D341Med (cell line): ENCODE results near the gene KRT76.
"Not testable (repeated sequence)": the region's sequence is repeated elsewhere in the genome, so short reads cannot be mapped to it uniquely, and the experiment has no call there.

Experiments used
- DNase-seq: peaks from one replicate; pipeline ENCODE4 v3.0.0; 2012; ENCODE audit warnings: low spot score

Gene KRT76

GRCh38 chr12:52759695-52760094, 17.4 kb downstream of the KRT76 start:
- DNase-seq, result no peak

GRCh38 chr12:52759218-52759617, 17.9 kb downstream of the KRT76 start:
- DNase-seq, result no peak

- no peak for DNase-seq
Observed at GRCh38 chr12:52757449-52758176, 19.5 kb downstream of the KRT76 start.

- no peak for DNase-seq
Observed at GRCh38 chr12:52756281-52756960, 20.7 kb downstream of the KRT76 start.

- no peak for DNase-seq
Observed at GRCh38 chr12:52755533-52755932, 21.6 kb downstream of the KRT76 start.

GRCh38 chr12:52754135-52754534, 23.0 kb downstream of the KRT76 start:
- DNase-seq, result no peak

- no peak for DNase-seq
Observed at GRCh38 chr12:52753283-52753682, 23.9 kb downstream of the KRT76 start.

DNA sequence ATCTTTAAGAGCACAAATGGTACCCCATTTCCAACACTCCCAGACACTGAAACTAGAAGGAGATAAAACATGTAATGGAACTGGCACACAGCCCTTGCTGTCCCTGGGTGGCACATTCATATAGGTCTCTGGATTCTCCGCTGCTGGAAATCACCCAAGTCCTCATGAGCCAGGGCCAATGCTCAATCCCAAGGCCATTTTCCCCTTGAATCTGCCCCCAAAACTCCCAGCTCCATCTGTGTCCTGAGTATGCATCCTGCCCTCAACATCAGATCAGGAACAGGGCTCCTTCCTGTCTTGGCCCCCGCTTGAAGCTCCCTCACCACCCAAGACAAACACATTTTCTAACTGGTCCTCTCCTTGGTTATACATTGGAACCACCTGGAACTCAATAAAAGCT, 24.6 kb downstream of the KRT76 start:
- DNase-seq, result no peak

DNA sequence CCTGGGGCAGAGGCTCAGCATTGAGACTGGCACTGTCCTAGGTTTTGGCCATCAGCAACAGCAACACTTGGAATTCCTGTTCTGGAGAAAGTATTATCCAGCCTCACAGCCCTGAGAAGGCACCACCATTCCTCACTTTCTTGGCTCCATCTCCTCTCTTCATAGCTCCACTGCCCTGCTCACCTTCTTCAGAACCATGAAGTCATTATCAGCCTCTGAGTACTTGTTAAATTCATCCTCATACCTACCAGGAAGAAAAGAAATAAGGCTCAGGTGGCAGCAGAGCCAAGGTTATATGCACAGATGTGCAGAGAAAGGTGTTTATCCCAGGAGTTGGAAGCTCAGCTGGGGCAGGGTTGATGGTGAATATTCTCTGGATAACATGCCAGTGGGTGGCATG, 25.4 kb downstream of the KRT76 start:
- DNase-seq, result no peak

- not testable (repeated sequence) for DNase-seq
Observed at GRCh38 chr12:52750532-52750931, 26.6 kb downstream of the KRT76 start.

GRCh38 chr12:52749827-52750226, 27.3 kb downstream of the KRT76 start:
- DNase-seq, result no peak

DNA sequence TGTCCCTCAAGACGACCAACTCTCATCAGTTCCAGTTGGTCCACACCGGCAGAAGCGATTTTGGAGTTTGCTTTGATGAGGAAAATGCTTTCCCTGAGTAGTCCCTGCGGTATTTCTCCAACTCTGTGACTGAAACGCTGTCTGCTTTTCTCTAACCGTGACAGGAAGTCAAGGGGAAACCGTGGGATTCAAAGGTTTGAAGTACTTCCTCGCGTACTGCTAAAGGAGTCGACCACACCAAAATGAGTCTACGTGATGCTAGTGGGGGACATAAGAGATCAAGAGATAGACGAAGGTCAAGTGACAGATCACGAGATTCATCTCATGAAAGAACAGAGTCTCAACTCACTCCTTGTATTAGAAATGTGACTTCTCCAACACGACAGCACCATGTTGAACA, 28.6 kb downstream of the KRT76 start:
- no peak for DNase-seq

GRCh38 chr12:52745554-52745953, 31.6 kb downstream of the KRT76 start:
- no peak for DNase-seq

DNA sequence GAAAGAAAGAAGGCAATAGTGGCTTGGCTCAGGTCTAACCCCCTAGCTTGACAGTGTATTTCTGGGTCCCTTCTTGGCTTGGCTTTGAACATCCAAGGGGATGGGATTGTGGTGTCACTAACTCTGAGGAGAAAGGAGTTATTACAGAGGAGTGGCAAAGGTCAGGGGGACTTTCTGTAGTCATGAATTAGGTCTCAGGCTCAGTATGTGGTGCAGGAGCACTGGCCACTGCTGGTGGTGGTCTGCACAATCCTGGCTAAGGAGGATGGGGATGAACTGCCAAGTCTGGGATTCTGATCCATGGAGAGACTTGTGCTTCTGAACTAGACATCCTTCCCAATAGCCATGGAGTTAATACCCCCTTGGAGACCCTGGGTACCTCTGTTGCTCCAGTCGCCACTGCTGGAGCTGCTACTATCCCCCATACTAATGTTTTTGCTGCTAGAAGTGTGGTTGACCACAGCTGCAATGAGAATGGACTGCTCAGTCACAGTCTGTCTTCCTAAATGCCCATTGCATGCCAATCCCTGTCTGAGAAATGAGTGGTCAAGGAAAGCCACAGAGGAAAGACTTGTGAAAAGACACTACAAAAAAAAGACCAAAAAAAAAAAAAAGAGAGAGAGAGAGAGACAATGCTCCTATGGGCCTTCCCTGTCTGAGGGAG, 32.5 kb downstream of the KRT76 start:
- no peak for DNase-seq

- DNase-seq, result no peak
Observed at GRCh38 chr12:52742822-52743457, 34.2 kb downstream of the KRT76 start.

DNA sequence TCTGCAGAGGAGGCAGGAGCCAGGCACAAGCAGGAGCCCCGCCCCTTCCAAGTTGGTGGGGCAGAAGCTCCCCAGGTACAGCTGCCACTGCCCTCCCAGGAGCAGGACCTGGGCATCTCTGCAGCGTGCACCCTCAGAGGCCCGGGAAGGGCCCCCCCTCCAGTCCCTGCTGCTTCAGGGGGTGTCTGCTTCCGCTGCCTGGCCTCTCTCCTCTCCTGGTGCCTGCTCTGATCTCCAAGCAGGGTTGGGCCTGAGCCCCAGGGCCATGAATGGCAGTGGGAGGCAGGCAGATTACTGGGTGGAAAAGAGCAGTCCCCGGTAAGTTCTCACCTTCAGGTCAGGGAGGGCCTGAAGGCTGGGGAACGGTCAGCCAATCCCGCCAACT, 35.0 kb downstream of the KRT76 start:
- no peak for DNase-seq

GRCh38 chr12:52741375-52742195, 35.6 kb downstream of the KRT76 start:
- DNase-seq, result no peak

DNA sequence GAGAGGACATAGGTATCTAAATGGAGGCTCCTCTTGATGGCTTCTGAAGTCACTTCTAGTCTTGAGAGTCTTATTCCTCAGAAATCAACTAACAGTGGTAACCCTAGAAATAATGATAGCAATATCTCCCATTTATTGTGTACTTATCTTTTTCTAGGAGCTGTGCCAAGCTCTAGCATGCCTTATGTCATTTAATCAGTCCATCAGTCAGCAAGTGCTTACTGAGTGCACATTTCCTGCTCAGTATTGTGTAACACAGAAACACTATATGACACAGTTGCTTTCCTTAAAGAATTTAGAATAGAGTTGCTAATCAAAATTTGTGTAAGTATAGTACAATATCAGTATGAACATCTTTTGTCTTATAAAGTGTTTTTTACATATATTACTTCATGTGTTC, 36.6 kb downstream of the KRT76 start:
- no peak for DNase-seq

DNA sequence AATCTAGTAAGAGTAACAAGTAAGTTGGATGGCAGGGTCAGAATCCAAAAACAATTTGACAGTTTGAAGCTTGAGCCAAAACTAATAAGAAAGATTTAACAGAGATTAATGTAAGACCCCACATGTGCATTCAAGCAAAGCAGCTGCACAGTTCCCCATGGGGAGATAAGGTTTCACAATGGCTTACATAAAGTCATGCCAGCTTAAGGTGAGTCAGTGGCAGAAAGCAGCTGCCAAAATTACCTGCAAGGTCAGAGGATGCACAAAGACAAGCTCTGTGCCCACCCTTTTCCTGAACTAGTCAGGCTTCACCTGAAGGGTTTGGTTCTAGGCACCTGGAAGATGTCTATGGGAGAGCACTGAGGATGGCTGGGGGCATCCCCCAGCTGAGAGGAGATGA, 37.2 kb downstream of the KRT76 start:
- no peak for DNase-seq

DNA sequence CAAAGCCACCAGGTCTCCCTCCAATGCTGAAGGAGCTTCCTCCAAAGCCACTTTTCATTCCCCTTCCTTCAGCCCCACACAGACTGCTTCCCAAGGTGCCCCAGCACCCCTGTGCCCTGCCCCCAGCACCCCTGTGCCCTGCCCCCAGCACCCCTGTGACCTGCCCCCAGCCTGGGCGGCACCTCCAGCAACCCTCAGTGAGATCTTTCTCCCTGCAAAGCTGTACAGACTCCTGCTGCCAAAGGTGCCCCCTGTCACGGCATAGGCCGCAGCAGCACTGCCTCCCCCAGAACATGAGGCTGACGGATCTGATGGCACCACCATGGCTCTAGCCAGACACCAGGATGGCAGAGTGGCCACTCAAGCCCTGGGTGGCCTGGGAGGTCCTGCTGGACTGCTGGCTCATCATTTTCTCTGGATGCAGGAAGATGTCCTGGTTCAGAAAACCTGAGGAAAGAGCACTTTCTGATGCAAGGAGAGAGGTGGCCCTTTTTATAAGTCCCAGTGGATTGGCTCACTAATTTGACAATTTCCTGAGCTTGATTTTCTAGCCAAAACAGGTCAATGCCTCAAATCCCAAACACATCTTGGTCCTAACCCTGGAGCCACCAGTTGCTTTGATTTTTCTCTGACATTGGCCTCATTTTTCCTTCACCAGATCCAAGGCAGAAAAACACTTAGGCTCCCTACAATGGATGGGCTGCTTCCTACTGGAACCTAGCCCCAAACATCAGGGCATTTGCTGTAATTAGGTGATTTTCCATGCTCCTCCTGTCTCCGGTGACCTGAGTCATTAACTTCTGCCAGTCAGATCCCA, 41.1 kb downstream of the KRT76 start:
- DNase-seq, result no peak

GRCh38 chr12:52735106-52735505, 42.0 kb downstream of the KRT76 start:
- no peak for DNase-seq
